MM.1S (cell line): Measurements from ENCODE around the gene UTF1.

Source experiments
- DNase-seq: peaks from one replicate; pipeline ENCODE4 v3.0.0-alpha.2; 2015
- H2AFZ ChIP-seq: fragments of 300-600 bp; sonication (generic); 2 replicates; pipeline ENCODE4 v1.6.0; 2016; ENCODE audit warnings: antibody characterized with exemption, low read length
- H3F3A ChIP-seq: fragments of 300-600 bp; sonication (generic); 2 replicates; pipeline ENCODE4 v1.6.1; 2016; ENCODE audit warnings: mild to moderate bottlenecking, antibody characterized with exemption, low read length, moderate library complexity, mixed read lengths; ENCODE audit not compliant: insufficient read depth
- H3K27ac ChIP-seq: fragments of 300-600 bp; sonication (generic); 2 replicates; pipeline ENCODE4 v1.5.1; 2016; ENCODE audit warnings: mild to moderate bottlenecking, low read length
- H3K27me3 ChIP-seq: fragments of 300-600 bp; sonication (generic); replicated peaks from 2 replicates; pipeline ENCODE4 v1.6.0; 2016; ENCODE audit warnings: low read length; ENCODE audit not compliant: insufficient read depth
- H3K36me3 ChIP-seq: fragments of 300-600 bp; sonication (generic); replicated peaks from 2 replicates; pipeline ENCODE4 v1.6.1; 2016; ENCODE audit warnings: mild to moderate bottlenecking, low read length, mixed read lengths; ENCODE audit not compliant: insufficient read depth
- H3K4me1 ChIP-seq: fragments of 300-600 bp; sonication (generic); 2 replicates; pipeline ENCODE4 v1.6.1; 2016; ENCODE audit warnings: low read length, mixed read lengths
- H3K4me2 ChIP-seq: fragments of 300-600 bp; sonication (generic); 2 replicates; pipeline ENCODE4 v1.6.0; 2016; ENCODE audit warnings: low read depth, low read length
- H3K4me3 ChIP-seq: fragments of 300-600 bp; sonication (generic); 2 replicates; pipeline ENCODE4 v1.5.1; 2016; ENCODE audit warnings: low read length, mixed read lengths
- H3K79me2 ChIP-seq: fragments of 300-600 bp; sonication (generic); 2 replicates; pipeline ENCODE4 v1.6.1; 2016; ENCODE audit warnings: mixed run types, low read length, mixed read lengths
- H3K9ac ChIP-seq: fragments of 300-600 bp; sonication (generic); 2 replicates; pipeline ENCODE4 v1.6.1; 2016; ENCODE audit warnings: low read length, mixed read lengths
- H3K9me2 ChIP-seq: fragments of 300-600 bp; sonication (generic); replicated peaks from 2 replicates; pipeline ENCODE4 v1.6.1; 2016; ENCODE audit warnings: mild to moderate bottlenecking, low read length, mixed read lengths; ENCODE audit not compliant: insufficient read depth
- H3K9me3 ChIP-seq: fragments of 300-600 bp; sonication (generic); replicated peaks from 2 replicates; pipeline ENCODE4 v1.6.1; 2016; ENCODE audit warnings: mild to moderate bottlenecking, low read length, mixed read lengths; ENCODE audit not compliant: insufficient read depth
- H4K20me1 ChIP-seq: fragments of 300-600 bp; sonication (generic); 2 replicates; pipeline ENCODE4 v1.6.1; 2016; ENCODE audit warnings: mild to moderate bottlenecking, low read length, moderate library complexity, mixed read lengths; ENCODE audit not compliant: insufficient read depth
- CTCF ChIP-seq: fragments of 300-600 bp; sonication (generic); IDR thresholded peaks from 2 replicates; pipeline ENCODE4 v1.5.1; 2016; ENCODE audit warnings: antibody characterized with exemption, low read length, mixed read lengths
- EZH2 ChIP-seq: fragments of 300-600 bp; sonication (generic); optimal IDR thresholded peaks from 2 replicates; pipeline ENCODE3; 2017; ENCODE audit warnings: low read depth, mild to moderate bottlenecking, antibody characterized with exemption, low read length, mixed read lengths
- EZH2phosphoT487 ChIP-seq: fragments of 300-600 bp; sonication (generic); IDR thresholded peaks from 2 replicates; pipeline ENCODE4 v1.6.1; 2018; ENCODE audit warnings: antibody characterized with exemption, low read length

The UTF1 gene

GRCh38 chr10:133205146-133205545 is 24.9 kb upstream of the UTF1 start:
- Histone ChIP-seq H3K4me1 (no peaks in the 10 kb centered on the region), H4K20me1 (no peaks in the 10 kb centered on the region), H3K27ac (no peak overlapping the region), H3K79me2 (no peaks in the 10 kb centered on the region), H3K9ac (no peak overlapping the region), H3K27me3 (peaks cover 56% of the 10 kb centered on the region), H3K36me3 (no peaks in the 10 kb centered on the region), H3K9me3 (no peaks in the 10 kb centered on the region), H3K4me2 (no peak overlapping the region), H3F3A (no peaks in the 10 kb centered on the region), H3K4me3 (no peak overlapping the region), H3K9me2 (no peaks in the 10 kb centered on the region), H2AFZ (no peak overlapping the region)
- no peak for TF ChIP-seq EZH2
- DNase-seq = no peak

- no peaks in the 10 kb centered on the region for H3K36me3 ChIP-seq
- H3K4me3 ChIP-seq = no peak overlapping the region
- no peaks in the 10 kb centered on the region for H3F3A ChIP-seq
- DNase-seq = no peak
- no peaks in the 10 kb centered on the region for H3K9me3 ChIP-seq
- peaks cover 56% of the 10 kb centered on the region for H3K27me3 ChIP-seq
- H2AFZ ChIP-seq = no peak overlapping the region
- no peak overlapping the region for H3K4me2 ChIP-seq
- H3K4me1 ChIP-seq = no peaks in the 10 kb centered on the region
- TF ChIP-seq EZH2 = no peak
- no peak for TF ChIP-seq EZH2phosphoT487
- no peak for TF ChIP-seq CTCF
- H3K9me2 ChIP-seq = no peaks in the 10 kb centered on the region
- no peaks in the 10 kb centered on the region for H4K20me1 ChIP-seq
- H3K9ac ChIP-seq = no peak overlapping the region
- H3K27ac ChIP-seq = no peak overlapping the region
- H3K79me2 ChIP-seq = no peaks in the 10 kb centered on the region
Observed at GRCh38 chr10:133206356-133207040, 23.5 kb upstream of the UTF1 start.

- no peak overlapping the region for H3K27ac ChIP-seq
- no peak for DNase-seq
Observed at GRCh38 chr10:133207041-133207600, 22.9 kb upstream of the UTF1 start.

More at GRCh38 chr10:133207041-133207600, 22.9 kb upstream of the UTF1 start:
- Histone ChIP-seq H3K4me1 (no peaks in the 10 kb centered on the region), H3K36me3 (no peaks in the 10 kb centered on the region), H3K79me2 (no peaks in the 10 kb centered on the region), H2AFZ (no peak overlapping the region), H3K27me3 (peaks cover 54% of the 10 kb centered on the region), H3K9me3 (no peaks in the 10 kb centered on the region), H3K9ac (no peak overlapping the region), H3F3A (no peaks in the 10 kb centered on the region), H3K9me2 (no peaks in the 10 kb centered on the region), H3K4me3 (no peak overlapping the region), H3K4me2 (no peak overlapping the region), H4K20me1 (no peaks in the 10 kb centered on the region)
- no peak for TF ChIP-seq CTCF
- no peak for TF ChIP-seq EZH2phosphoT487
- TF ChIP-seq EZH2 = no peak
